Lower leg skin (tissue), 4 donors: ENCODE data around the gene PHOX2B. TPM values are rescaled to one million over a fixed set of nuclear protein-coding genes. Genes with fewer than 3 reads are reported as not detected.

ENCODE experiments used
- DNase-seq, 2 donors: peaks; one replicate each; pipeline ENCODE4 v3.0.0-alpha.2; 2019; ENCODE audit warnings: low spot score in 2 of 2
- H3K4me3 ChIP-seq: fragments of 200-600 bp; sonication (generic); 2 replicates; pipeline ENCODE4 v1.5.1; 2017; ENCODE audit warnings: mild to moderate bottlenecking, low read depth; ENCODE audit not compliant: poor library complexity, severe bottlenecking
- POLR2A ChIP-seq, 2 donors: fragments of 450-650 bp; IDR thresholded peaks; one replicate each; pipeline ENCODE4 v1.6.1; 2016 to 2017; ENCODE audit warnings: antibody characterized with exemption in 2 of 2, mild to moderate bottlenecking in 1 of 2, moderate library complexity in 1 of 2
- WGBS, 2 donors: methylation state at CpG; one replicate each; pipeline ENCODE4 v1.1.5; 2018; 5-methylcytosine and 5-hydroxymethylcytosine counted together
- intact Hi-C: fragments of 100-400 bp; cut with DNase I; formaldehyde crosslinking; loops from one replicate; pipeline ENCODE4 v1.15.0; 2023; ENCODE audit warnings: low total_unique reads
- total RNA-seq, 4 donors: library from RNA; depleted of rRNA; stranded (reverse); fragments of >200 nt; gene quantifications; one replicate each; pipeline ENCODE4 v1.1.0, GENCODE V29; 2016
- TF ChIP-seq, protein P1 (sequence below), 3 donors: fragments of 450-650 bp; IDR thresholded peaks; one replicate each; pipeline ENCODE4 v1.5.1; 2016; ENCODE audit warnings: antibody characterized with exemption in 3 of 3, mild to moderate bottlenecking in 3 of 3, moderate library complexity in 2 of 3

PHOX2B gene
- not detected for total RNA-seq

- TF ChIP-seq POLR2A (IDR thresholded peaks at IDR 0.05), result no peak
- DNase-seq, result no peak
- intact Hi-C loops, result no loop called here
- 9 to 12% methylated on average over 15 of the region's 15 CpGs for WGBS, 2 donors
- H3K4me3 ChIP-seq, result no peak within 1 kb of the TSS
Observed at GRCh38 chr4:41748571-41749475, at the start of gene PHOX2B. Gene PHOX2B (minus strand): TSS chr4:41748725. CDS start chr4:41748610, 115 bp downstream.

DNA sequence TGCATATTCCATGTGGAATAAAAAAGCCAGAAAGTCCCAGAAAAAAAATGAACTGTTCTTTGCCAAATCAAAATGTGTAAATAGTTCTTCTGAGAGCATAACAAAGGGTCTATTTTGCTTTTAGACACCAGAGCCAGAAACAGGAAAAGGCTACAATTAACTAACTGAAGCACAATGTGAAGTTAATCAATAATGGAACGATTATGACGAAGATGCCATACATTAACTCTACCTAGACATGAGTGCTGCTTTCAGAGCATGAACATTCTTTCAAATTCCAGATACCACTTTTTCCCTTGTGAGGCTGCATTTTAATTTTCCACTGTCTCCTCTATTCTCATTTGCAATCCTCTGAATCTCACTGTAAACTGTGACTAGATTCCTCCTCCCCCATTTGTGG is 48.7 kb upstream of the PHOX2B start:
- TF ChIP-seq, protein P1, sequence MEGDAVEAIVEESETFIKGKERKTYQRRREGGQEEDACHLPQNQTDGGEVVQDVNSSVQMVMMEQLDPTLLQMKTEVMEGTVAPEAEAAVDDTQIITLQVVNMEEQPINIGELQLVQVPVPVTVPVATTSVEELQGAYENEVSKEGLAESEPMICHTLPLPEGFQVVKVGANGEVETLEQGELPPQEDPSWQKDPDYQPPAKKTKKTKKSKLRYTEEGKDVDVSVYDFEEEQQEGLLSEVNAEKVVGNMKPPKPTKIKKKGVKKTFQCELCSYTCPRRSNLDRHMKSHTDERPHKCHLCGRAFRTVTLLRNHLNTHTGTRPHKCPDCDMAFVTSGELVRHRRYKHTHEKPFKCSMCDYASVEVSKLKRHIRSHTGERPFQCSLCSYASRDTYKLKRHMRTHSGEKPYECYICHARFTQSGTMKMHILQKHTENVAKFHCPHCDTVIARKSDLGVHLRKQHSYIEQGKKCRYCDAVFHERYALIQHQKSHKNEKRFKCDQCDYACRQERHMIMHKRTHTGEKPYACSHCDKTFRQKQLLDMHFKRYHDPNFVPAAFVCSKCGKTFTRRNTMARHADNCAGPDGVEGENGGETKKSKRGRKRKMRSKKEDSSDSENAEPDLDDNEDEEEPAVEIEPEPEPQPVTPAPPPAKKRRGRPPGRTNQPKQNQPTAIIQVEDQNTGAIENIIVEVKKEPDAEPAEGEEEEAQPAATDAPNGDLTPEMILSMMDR (IDR thresholded peaks at IDR 0.05), result no peak
- TF ChIP-seq POLR2A (IDR thresholded peaks at IDR 0.05), result no peak
- 44 to 58% methylated on average over 2 of the region's 2 CpGs for WGBS, 2 donors
- no peak overlapping the region for H3K4me3 ChIP-seq
- no peak for DNase-seq
- intact Hi-C loops, result no loop called here

DNA sequence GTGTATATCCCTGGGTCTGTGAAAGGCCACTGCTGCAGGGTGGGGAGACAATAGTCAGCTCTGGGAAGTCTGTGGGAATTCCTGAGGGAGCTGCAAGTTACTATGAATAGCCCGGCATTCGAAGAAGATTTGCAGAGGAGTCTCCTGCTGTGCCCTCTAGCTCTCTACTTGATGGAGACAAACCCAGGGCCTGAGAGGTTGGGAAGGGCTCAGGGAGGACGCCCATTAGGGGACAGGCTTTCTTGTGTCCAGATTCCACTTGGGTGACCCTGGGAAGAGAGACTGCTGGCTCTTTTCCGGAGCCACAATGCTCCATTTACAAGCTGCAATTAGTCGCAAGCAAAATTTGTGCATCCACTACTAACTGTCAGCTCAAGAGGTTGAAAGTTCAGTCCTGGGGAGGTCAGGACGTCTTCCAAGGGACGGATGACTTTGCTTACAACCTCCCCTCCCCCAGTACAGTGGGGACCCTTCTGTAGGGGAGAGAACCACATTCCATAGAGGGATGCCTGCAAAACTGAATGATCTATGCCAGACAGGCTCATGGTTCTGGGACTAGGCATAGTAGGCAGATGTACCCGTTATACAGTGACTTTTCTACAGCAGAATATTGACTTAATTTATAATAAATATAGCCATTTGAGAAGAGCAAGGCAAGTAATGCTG is 48.2 kb upstream of the PHOX2B start:
- no peak for TF ChIP-seq POLR2A (IDR thresholded peaks at IDR 0.05)
- TF ChIP-seq, protein P1 (IDR thresholded peaks at IDR 0.05), result no peak
- DNase-seq, result no peak
- intact Hi-C loops, result no loop called here
- no peak overlapping the region for H3K4me3 ChIP-seq
- 16 to 24% methylated on average over 8 of the region's 8 CpGs for WGBS, 2 donors

DNA sequence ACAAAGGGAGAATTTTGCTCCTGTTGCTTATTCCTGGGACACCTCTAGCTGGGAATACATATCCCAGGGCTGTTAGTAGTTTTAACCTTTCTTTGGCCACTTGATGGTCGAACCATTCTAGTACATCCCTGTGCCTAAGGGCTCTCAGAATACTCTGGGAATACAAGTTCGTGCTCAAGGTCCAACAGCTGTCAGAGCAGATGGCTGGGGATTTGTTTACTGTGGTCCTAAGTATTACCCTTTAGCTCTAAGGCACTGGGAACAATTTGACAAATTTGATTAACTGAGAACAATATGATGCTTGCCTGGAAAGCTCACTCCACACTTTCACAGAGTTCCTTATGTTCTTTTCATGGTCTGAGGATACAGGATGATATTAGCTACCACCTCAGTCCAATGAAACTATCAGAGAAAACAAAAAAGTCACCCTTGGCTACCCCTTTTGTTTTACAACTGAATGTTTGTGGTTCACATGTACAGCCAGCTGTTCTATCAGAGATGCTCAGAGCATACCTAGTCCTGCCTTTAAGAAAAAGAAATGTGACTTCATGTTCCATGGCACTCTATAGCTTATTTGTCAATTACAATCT is 47.4 kb upstream of the PHOX2B start:
- no peak for TF ChIP-seq POLR2A (IDR thresholded peaks at IDR 0.05)
- TF ChIP-seq, protein P1 (IDR thresholded peaks at IDR 0.05), result no peak
- intact Hi-C loops, result no loop called here
- H3K4me3 ChIP-seq, result no peak overlapping the region
- no peak for DNase-seq
- WGBS, 2 donors, result 38 to 48% methylated on average over 2 of the region's 2 CpGs

DNA sequence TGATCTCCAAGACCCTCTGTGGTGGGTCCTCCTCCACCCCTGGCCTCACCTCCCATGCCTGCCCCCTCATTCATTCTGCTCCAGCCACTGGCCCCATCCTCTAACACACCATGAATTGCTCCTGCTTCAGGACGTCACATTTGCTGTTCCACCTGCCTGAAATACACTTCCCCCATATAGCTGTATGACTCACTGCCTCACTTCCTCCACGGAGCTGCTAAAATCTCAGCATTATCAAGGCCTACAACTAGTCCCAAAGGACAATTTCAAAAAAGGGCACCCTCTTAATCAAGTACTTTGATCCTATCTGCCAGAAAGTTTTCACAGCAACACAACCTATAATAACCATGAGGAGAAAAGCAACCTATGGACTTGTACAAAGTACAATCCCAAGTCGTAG is 43.6 kb upstream of the PHOX2B start:
- WGBS, 2 donors, result 49 to 57% methylated on average over 3 of the region's 3 CpGs

More for the DNA sequence above, 43.6 kb upstream of the PHOX2B start:
- DNase-seq, result no peak
- no peak overlapping the region for H3K4me3 ChIP-seq
- TF ChIP-seq, protein P1 (IDR thresholded peaks at IDR 0.05), result no peak
- no peak for TF ChIP-seq POLR2A (IDR thresholded peaks at IDR 0.05)
- intact Hi-C loops, result no loop called here
